Neural crest cell (in vitro differentiated cells): ENCODE data around the gene ACVR1B. TPM values are rescaled to one million over a fixed set of nuclear protein-coding genes. Genes with fewer than 3 reads are reported as not detected.
"Not testable (repeated sequence)": the region's sequence is repeated elsewhere in the genome, so short reads cannot be mapped to it uniquely, and the experiment has no call there.

Experiments
- DNase-seq: peaks from one replicate; pipeline ENCODE4 v3.0.0; 2021; ENCODE audit warnings: low read depth, mixed read lengths, low spot score
- H3K27ac Mint-ChIP-seq: one replicate; pipeline ENCODE4 v1.8.0; 2021; ENCODE audit warnings: mild to moderate bottlenecking, mixed read lengths; ENCODE audit not compliant: unreplicated experiment
- H3K27me3 Mint-ChIP-seq: 2 replicates; pipeline ENCODE4 v1.8.0; 2021; ENCODE audit warnings: low read depth, mild to moderate bottlenecking, mixed read lengths
- H3K36me3 Mint-ChIP-seq: 2 replicates; pipeline ENCODE4 v1.8.0; 2021; ENCODE audit warnings: low read depth, mild to moderate bottlenecking, mixed read lengths
- H3K4me1 Mint-ChIP-seq: 2 replicates; pipeline ENCODE4 v1.8.0; 2021; ENCODE audit warnings: mixed read lengths
- H3K4me3 Mint-ChIP-seq: one replicate; pipeline ENCODE4 v1.8.0; 2021; ENCODE audit warnings: mild to moderate bottlenecking, mixed read lengths
- H3K9me3 Mint-ChIP-seq: 2 replicates; pipeline ENCODE4 v1.8.0; 2021; ENCODE audit warnings: mixed read lengths
- total RNA-seq: library from RNA; stranded (reverse); gene quantifications from 2 replicates; pipeline ENCODE4 v1.2.1, GENCODE V29; 2021
- TF ChIP-seq, protein P1 (sequence below): fragments of 200-600 bp; sonication (generic); conservative IDR thresholded peaks from 2 replicates; pipeline ENCODE4 v1.5.0; 2021; ENCODE audit warnings: antibody characterized with exemption, mild to moderate bottlenecking

ACVR1B gene
- total RNA-seq, 1 donor from 2014 or later: 34.3 TPM

DNA sequence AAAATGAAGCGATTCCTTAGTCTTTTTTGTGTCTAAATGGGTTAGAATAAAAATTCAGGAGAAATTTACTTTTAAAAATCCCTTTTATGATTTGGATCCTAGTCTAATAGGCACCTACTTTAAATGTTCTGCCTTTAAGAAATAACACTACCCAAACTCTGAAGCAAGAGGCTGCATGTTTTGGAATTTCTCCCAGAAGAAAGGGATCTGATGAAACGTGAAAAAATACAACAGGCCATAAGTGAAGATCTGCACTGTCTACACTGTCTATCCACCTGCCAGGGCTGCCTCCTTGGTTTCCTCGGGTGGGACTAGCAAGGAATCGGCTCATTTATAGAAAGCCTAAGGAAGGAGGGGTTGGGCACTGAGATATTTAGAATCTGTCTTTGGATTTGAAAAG is 22.1 kb downstream of the ACVR1B start:
- Mint-ChIP-seq H3K4me3 (no peak overlapping the region), H3K4me1 (peaks cover 46% of the 10 kb centered on the region), H3K27me3 (no peaks in the 10 kb centered on the region), H3K27ac (no peak overlapping the region), H3K9me3 (no peaks in the 10 kb centered on the region), H3K36me3 (peaks cover 9% of the 10 kb centered on the region)
- no peak for DNase-seq
- TF ChIP-seq, protein P1, sequence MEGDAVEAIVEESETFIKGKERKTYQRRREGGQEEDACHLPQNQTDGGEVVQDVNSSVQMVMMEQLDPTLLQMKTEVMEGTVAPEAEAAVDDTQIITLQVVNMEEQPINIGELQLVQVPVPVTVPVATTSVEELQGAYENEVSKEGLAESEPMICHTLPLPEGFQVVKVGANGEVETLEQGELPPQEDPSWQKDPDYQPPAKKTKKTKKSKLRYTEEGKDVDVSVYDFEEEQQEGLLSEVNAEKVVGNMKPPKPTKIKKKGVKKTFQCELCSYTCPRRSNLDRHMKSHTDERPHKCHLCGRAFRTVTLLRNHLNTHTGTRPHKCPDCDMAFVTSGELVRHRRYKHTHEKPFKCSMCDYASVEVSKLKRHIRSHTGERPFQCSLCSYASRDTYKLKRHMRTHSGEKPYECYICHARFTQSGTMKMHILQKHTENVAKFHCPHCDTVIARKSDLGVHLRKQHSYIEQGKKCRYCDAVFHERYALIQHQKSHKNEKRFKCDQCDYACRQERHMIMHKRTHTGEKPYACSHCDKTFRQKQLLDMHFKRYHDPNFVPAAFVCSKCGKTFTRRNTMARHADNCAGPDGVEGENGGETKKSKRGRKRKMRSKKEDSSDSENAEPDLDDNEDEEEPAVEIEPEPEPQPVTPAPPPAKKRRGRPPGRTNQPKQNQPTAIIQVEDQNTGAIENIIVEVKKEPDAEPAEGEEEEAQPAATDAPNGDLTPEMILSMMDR: no peak

DNA sequence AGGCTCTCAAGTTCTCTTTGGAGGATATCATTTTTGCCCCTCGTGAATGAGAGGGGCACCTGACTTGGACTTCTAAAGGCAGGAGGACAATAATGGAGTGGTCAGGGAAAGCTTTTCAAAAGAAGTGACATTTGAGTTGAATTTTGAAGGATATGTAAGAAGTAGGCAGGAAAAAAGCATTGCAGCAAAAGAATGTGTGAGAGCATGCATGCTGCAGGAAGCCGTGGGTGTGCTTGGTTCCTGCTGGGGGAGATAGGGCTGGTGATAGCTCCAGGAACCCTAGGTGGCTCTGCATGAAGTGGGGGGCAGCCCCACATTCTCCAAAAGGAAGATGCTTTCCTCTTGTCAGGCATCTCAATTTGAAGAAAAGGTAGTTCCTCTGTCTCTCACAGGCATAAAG is 23.1 kb downstream of the ACVR1B start:
- Mint-ChIP-seq H3K4me1 (peaks cover 46% of the 10 kb centered on the region), H3K27me3 (no peaks in the 10 kb centered on the region), H3K36me3 (peaks cover 9% of the 10 kb centered on the region), H3K9me3 (no peaks in the 10 kb centered on the region), H3K4me3 (no peak overlapping the region), H3K27ac (peak overlapping the region; percentile 79)
- DNase-seq: no peak
- TF ChIP-seq, protein P1: no peak

DNA sequence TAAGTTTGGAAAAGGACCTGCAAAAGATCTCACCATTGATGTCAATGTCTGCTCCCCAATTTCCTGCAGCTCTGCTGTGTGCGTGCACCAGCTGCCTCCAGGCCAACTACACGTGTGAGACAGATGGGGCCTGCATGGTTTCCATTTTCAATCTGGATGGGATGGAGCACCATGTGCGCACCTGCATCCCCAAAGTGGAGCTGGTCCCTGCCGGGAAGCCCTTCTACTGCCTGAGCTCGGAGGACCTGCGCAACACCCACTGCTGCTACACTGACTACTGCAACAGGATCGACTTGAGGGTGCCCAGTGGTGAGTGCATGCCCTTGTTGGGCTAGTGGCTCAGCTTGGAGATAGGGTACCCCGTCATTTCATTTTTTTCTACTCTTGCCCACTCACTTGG is 23.7 kb downstream of the ACVR1B start:
- H3K4me1 Mint-ChIP-seq: peaks cover 43% of the 10 kb centered on the region
- H3K27me3 Mint-ChIP-seq: no peaks in the 10 kb centered on the region
- DNase-seq: no peak
- no peak overlapping the region for H3K27ac Mint-ChIP-seq
- H3K4me3 Mint-ChIP-seq: no peak overlapping the region
- peaks cover 9% of the 10 kb centered on the region for H3K36me3 Mint-ChIP-seq
- TF ChIP-seq, protein P1: no peak
- no peaks in the 10 kb centered on the region for H3K9me3 Mint-ChIP-seq

DNA sequence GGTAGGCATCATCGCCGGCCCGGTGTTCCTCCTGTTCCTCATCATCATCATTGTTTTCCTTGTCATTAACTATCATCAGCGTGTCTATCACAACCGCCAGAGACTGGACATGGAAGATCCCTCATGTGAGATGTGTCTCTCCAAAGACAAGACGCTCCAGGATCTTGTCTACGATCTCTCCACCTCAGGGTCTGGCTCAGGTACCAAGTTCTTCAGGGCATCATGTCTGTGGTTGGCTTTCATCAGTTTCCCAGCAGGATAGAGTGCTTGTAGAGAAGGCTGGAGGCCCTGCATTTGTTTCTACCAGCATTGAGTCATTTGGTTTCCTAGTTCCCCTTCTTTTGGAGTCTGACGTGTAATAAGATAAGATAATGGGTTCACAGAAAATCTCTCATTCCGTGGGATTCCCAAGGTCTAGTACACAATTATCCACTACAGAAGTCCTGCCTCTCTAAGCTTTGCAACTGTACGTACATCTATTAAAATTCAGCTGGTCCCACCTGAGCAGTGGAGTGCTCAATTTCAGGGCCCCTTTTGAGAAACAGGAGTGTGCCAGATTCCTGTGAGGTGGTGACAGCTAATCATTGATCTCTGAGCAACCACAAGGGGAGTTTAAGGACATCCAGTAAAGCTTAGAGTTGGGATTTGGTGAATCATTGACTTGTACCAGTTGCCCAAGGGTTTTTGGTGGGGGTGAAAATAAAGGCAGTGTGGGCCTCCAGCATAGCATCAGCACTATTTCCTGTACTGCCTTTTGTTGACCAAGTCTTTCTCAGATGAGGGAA is 25.1 kb downstream of the ACVR1B start:
- Mint-ChIP-seq H3K4me3 (no peak overlapping the region), H3K36me3 (peaks cover 9% of the 10 kb centered on the region), H3K27ac (no peak overlapping the region), H3K9me3 (no peaks in the 10 kb centered on the region), H3K4me1 (peaks cover 30% of the 10 kb centered on the region), H3K27me3 (no peaks in the 10 kb centered on the region)
- DNase-seq: no peak
- TF ChIP-seq, protein P1: no peak

DNA sequence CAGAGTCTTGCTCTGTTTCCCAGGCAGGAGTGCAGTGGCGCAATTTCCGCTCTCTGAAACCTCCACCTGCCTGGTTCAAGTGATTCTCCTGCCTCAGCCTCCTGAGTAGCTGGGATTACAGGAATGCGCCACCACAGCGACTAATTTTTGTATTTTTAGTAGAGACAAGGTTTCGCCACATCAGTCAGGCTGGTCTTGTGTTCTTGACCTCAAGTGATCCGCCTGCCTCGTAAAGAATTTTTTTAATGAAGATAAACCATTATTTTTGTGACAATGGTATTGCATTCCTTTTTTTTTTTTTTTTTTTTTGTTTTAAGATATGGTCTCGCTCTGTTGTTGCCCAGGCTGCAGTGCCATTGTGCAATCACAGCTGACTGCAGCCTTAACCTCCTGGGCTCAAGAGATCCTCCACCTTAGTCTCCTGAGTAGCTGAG is 25.8 kb downstream of the ACVR1B start:
- Mint-ChIP-seq H3K9me3 (no peaks in the 10 kb centered on the region), H3K4me3 (no peak overlapping the region), H3K27ac (no peak overlapping the region), H3K4me1 (peaks cover 26% of the 10 kb centered on the region), H3K36me3 (peaks cover 9% of the 10 kb centered on the region), H3K27me3 (no peaks in the 10 kb centered on the region)
- TF ChIP-seq, protein P1: no peak
- DNase-seq: no peak

DNA sequence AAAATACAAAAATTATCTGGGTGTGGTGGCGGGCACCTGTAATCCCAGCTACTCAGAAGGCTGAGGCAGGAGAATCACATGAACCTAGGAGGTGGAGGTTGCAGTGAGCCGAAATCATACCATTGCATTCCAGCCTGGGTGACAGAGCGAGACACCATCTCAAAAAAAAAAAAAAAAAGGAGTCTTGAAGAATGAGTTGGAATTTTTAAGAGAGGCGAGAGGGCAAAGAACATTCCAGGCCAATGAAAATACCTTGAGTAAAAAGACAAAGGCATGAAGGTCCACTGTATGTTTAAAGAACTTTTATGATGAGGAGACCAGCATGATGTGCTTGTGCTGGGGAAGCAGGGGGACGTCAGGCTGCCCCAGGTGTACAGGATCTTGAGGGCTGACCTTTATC is 27.8 kb downstream of the ACVR1B start:
- H3K36me3 Mint-ChIP-seq: peaks cover 12% of the 10 kb centered on the region
- not testable (repeated sequence) for H3K27me3 Mint-ChIP-seq, H3K9me3 Mint-ChIP-seq, DNase-seq, H3K4me3 Mint-ChIP-seq, H3K27ac Mint-ChIP-seq, H3K4me1 Mint-ChIP-seq
